ENCODE measurements around the gene TUFT1.

DNA sequence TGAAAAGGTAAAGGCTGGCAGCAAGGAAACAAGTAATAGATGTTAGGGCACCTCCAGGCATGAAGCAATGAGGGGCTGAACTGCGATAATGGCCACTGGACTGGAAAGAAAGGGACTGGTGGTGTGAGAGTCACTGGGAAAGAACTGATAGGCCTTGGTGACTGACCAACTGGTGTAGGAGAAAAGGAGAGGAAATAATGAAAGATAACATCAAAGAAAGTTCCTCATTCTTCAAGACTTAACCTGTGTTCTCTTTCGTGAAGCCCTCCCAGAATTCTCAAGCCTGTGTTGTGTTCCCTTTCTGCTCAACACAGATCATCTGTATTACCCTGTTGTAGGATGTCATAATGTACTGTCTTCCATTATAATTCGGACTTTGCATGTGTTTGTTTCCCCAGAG, 50.9 kb downstream of the TUFT1 start:
- TF ChIP-seq, protein P1, sequence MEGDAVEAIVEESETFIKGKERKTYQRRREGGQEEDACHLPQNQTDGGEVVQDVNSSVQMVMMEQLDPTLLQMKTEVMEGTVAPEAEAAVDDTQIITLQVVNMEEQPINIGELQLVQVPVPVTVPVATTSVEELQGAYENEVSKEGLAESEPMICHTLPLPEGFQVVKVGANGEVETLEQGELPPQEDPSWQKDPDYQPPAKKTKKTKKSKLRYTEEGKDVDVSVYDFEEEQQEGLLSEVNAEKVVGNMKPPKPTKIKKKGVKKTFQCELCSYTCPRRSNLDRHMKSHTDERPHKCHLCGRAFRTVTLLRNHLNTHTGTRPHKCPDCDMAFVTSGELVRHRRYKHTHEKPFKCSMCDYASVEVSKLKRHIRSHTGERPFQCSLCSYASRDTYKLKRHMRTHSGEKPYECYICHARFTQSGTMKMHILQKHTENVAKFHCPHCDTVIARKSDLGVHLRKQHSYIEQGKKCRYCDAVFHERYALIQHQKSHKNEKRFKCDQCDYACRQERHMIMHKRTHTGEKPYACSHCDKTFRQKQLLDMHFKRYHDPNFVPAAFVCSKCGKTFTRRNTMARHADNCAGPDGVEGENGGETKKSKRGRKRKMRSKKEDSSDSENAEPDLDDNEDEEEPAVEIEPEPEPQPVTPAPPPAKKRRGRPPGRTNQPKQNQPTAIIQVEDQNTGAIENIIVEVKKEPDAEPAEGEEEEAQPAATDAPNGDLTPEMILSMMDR (IDR thresholded peaks at IDR 0.05) = no peak
- TF ChIP-seq POLR2A (IDR thresholded peaks at IDR 0.05) = no peak

Measured in tibial nerve (tissue), 3 donors.